Measurements from ENCODE around the gene WAC. TPM values are rescaled to one million over a fixed set of nuclear protein-coding genes. Genes with fewer than 3 reads are reported as not detected.

WAC gene
- total RNA-seq, 4 donors from 2014 or later, result 102 to 191 (median 124) TPM

DNA sequence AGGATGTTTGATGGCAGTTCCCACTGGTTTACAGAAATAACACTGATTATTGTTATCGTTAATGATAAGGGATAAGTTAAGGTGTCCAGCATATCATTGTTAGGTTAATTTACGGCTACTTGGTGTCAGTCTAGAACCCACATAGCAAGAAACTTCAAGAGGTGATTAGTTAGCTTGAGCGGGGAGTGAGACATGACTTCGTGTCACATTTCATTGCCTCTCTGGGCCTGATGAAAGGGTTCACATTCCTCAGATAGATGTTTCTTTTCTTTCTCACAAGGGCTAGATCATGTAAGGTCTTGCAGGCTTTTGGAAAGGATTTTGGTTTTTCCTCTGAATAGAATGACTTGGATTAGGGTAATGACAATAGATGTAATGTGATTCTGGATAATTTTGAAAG is 26.7 kb downstream of the WAC start:
- no peak for TF ChIP-seq CTCF (IDR thresholded peaks at IDR 0.05; ENCODE audit: low read depth)

- TF ChIP-seq CTCF (IDR thresholded peaks at IDR 0.05; ENCODE audit: low read depth), result no peak
Measured at GRCh38 chr10:28560617-28561016, 27.7 kb downstream of the WAC start.

DNA sequence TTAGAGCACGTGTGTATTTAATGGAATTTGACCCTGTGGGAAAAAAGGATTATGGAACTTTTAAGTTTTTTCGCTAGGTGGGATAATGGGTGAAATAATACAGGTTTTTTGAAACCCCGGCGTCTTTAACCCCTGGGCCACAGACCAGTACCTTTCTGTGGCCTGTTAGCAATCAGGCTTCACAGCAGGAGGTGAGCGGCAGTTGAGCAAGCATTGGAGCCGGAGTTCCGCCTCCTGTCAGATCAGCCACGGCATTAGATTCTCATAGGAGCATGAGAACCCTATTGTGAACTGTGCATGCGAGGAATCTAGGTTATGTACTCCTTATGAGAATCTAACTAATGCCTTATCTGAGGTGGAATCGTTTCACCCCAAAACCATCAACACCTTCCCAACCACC is 28.6 kb downstream of the WAC start:
- TF ChIP-seq CTCF (IDR thresholded peaks at IDR 0.05; ENCODE audit: low read depth), result no peak

- TF ChIP-seq CTCF (IDR thresholded peaks at IDR 0.05; ENCODE audit: low read depth), result no peak
Measured at GRCh38 chr10:28564905-28565304, 32.0 kb downstream of the WAC start.

DNA sequence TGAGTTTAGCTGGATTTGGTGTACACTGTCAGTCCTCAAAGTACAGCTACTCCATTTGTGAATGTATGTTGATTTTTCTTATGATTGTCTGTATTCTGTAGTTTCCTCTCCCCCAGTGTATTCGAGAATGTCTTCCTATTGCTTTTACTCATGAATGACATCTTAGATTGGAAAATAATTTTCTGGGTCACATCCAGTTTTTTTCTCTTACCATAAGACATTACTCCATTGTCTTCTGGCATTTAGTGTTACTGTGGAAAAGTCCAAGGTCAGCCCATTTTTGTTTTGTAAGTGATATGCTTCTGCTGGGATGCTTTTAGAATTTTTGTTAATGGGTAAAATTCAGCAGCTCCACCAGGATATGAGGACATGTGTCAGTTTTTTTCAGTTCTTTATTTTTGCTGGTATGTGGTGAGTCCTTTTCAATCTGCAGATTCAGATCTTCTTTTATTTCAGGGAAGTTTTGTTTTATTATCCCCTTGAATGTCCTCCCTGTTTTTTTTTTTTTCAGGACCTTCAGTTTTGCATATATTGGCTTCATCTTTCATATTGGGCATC is 33.6 kb downstream of the WAC start:
- TF ChIP-seq CTCF (IDR thresholded peaks at IDR 0.05; ENCODE audit: low read depth), result no peak

DNA sequence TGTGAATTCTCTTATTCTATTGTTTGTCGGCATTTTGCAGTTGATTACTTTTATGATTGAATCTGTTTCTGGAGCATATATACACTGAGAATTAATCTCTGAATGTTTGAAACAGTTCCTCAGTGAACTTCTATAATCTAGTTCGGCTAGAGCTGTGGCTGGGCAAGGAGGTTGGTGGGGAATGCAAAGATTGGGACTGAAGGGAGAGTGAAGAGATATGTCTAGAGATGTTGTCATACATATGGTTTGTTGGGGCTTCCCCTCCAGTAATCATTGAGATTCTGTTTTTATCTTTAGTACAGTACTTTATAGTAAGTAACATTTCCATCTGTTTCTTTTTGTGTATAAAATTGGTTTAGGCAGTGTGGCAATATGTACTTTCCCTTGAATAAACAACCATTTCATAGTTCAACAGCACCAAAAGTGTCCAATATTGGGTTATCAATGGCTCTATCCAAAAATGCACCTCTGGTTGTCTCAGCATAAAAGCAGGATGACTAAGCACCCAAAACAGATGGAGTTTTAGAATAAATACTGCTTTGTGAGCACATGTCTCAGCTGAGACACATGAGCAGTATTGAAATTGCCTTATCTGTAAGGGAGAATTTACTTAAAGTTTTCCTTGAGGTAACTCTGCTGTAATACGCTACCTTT is 36.7 kb downstream of the WAC start:
- no peak for TF ChIP-seq CTCF (IDR thresholded peaks at IDR 0.05; ENCODE audit: low read depth)

- TF ChIP-seq CTCF (IDR thresholded peaks at IDR 0.05; ENCODE audit: low read depth), result no peak
Measured at GRCh38 chr10:28570598-28570997, 37.7 kb downstream of the WAC start.
